ENCODE data around the gene MEF2A. TPM values are rescaled to one million over a fixed set of nuclear protein-coding genes. Genes with fewer than 3 reads are reported as not detected.
"Not testable (repeated sequence)": the region's sequence is repeated elsewhere in the genome, so short reads cannot be mapped to it uniquely, and the experiment has no call there.

MEF2A gene
- polyA plus RNA-seq, 4 donors, result 11.2 to 22.6 (median 12.7) TPM

DNA sequence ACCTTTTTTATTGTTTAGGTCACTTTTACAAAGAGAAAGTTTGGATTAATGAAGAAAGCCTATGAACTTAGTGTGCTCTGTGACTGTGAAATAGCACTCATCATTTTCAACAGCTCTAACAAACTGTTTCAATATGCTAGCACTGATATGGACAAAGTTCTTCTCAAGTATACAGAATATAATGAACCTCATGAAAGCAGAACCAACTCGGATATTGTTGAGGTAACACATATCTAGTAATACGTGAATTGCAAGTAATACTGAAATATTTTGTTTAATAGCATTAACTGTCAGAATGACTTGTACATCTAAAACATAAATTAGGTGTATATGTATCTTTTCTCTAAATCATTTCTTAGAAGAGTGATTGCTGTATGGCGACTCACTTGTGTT lies 79.8 kb downstream of the MEF2A start:
- DNase-seq (no peak), FAIRE-seq (no peak)
- 91 to 99% (median 92%) methylated on average over 3 of the region's 3 CpGs for WGBS, 3 donors
- Histone ChIP-seq H3K36me3 (ENCODE audit: control insufficient read depth in 3 of 3, insufficient read depth in 2 of 3, low read depth in 1 of 3, low read length in 3 of 3) (peaks cover 2 to 9% (median 8%) of the 10 kb centered on the region in 3 donors), H3K27ac (ENCODE audit: low read depth in 1 of 3, low read length in 2 of 3) (no peak overlapping the region), H3K4me3 (ENCODE audit: low read depth in 1 of 3, low read length in 3 of 3) (no peak overlapping the region), H3K4me1 (ENCODE audit: control insufficient read depth in 3 of 3, insufficient read depth in 2 of 3, low read depth in 1 of 3, low read length in 2 of 3) (no peaks in the 10 kb centered on the region), H3K9me3 (ENCODE audit: control insufficient read depth in 2 of 2, insufficient read depth in 1 of 2, low read depth in 1 of 2, low read length in 1 of 2) (no peaks in the 10 kb centered on the region), H3K27me3 (ENCODE audit: control insufficient read depth in 3 of 3, insufficient read depth in 3 of 3, low read length in 3 of 3) (no peaks in the 10 kb centered on the region)

DNA sequence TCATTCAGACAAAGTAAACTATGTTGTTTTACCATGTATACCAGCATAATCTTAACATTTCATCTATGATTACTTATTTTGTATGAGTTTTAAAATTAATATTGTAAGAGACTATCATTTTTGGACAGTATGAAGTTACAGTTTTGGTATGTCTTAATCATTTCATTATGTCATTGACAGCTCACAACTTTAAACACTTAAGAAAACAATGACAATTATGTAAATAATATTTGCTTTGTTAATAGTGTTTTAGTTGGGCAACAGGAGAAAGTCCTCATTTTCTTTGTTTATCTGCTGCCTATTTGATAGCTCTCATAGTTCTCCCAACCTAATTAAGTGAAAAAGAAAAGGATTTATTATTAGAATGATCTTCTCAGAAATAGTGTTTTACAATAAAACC lies 80.2 kb downstream of the MEF2A start:
- H3K27me3 ChIP-seq (ENCODE audit: control insufficient read depth in 3 of 3, insufficient read depth in 3 of 3, low read length in 3 of 3), result no peaks in the 10 kb centered on the region
- H3K4me1 ChIP-seq (ENCODE audit: control insufficient read depth in 3 of 3, insufficient read depth in 2 of 3, low read depth in 1 of 3, low read length in 2 of 3), result no peaks in the 10 kb centered on the region
- H3K9me3 ChIP-seq (ENCODE audit: control insufficient read depth in 2 of 2, insufficient read depth in 1 of 2, low read depth in 1 of 2, low read length in 1 of 2), result no peaks in the 10 kb centered on the region
- H3K27ac ChIP-seq (ENCODE audit: low read depth in 1 of 3, low read length in 2 of 3), result no peak overlapping the region
- H3K36me3 ChIP-seq (ENCODE audit: control insufficient read depth in 3 of 3, insufficient read depth in 2 of 3, low read depth in 1 of 3, low read length in 3 of 3), result peaks cover 2 to 8% (median 4%) of the 10 kb centered on the region in 3 donors
- no peak overlapping the region for H3K4me3 ChIP-seq (ENCODE audit: low read depth in 1 of 3, low read length in 3 of 3)
- FAIRE-seq (peak; percentile 78), DNase-seq (no peak)

DNA sequence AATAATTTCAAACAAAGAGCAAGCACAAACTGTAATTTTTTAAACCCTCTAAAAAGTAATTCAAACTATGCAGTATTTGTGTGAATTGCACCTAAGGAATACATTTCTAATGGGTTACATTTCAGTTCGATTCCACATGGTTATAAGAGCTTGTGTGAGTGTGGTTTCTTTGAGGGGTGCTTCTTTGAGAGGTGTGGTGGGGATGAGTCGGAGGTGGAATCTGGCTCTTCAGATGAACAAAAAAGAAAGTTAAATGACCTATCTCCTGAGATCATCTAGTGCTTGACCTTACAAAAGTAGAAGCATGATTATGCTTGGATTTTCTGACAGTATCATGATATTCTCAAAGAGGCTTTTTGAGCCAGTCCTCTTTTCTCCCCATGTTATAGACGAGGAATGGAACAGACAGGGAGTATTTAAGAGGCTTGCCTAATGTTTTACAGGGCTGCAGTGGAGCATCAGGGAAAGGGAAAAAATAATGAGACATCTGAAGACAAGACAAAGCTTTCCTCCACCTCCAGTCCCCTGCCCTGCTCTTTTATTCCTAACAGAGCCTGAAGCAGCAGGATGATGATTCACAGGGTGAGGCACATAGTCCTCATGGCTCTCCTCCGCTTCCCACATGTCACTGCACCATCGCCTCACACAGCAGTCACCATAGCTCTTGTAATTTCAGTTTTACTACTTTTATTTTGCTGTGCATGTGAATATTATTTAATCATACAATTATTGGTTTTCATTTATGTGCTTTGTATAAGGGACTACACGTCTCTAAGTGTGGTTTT lies 85.4 kb downstream of the MEF2A start:
- Histone ChIP-seq H3K4me1 (ENCODE audit: control insufficient read depth in 3 of 3, insufficient read depth in 2 of 3, low read depth in 1 of 3, low read length in 2 of 3) (no peaks in the 10 kb centered on the region), H3K27me3 (ENCODE audit: control insufficient read depth in 3 of 3, insufficient read depth in 3 of 3, low read length in 3 of 3) (no peaks in the 10 kb centered on the region), H3K9me3 (ENCODE audit: control insufficient read depth in 2 of 2, insufficient read depth in 1 of 2, low read depth in 1 of 2, low read length in 1 of 2) (no peaks in the 10 kb centered on the region), H3K4me3 (ENCODE audit: low read depth in 1 of 3, low read length in 3 of 3) (no peak overlapping the region), H3K27ac (ENCODE audit: low read depth in 1 of 3, low read length in 2 of 3) (no peak overlapping the region), H3K36me3 (ENCODE audit: control insufficient read depth in 3 of 3, insufficient read depth in 2 of 3, low read depth in 1 of 3, low read length in 3 of 3) (peaks cover 0 to 7% (median 4%) of the 10 kb centered on the region in 3 donors)
- DNase-seq, result no peak
- FAIRE-seq, result no peak
- WGBS, 3 donors, result 91 to 94% (median 91%) methylated on average over 6 of the region's 6 CpGs

DNA sequence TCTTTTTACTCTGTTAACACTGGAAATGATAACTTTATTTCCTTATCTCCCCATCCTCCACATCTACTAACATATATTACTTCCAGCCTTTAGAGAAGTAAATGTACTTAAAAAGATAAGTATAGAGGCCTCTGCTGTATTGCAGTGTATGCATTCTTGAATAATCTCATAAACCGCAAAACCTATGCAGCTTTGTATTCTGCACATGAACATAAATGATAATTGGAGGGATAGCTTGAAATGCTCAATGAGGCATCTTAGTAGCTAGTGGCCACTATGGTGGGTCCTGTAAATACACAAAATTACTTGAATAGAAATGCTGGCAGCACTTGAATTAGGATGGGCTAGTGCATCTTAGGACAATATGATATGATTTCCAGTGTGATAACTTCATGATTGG lies 90.4 kb downstream of the MEF2A start:
- Histone ChIP-seq H3K4me1 (ENCODE audit: control insufficient read depth in 3 of 3, insufficient read depth in 2 of 3, low read depth in 1 of 3, low read length in 2 of 3) (peaks cover 0 to 3% (median 0%) of the 10 kb centered on the region in 3 donors), H3K36me3 (ENCODE audit: control insufficient read depth in 3 of 3, insufficient read depth in 2 of 3, low read depth in 1 of 3, low read length in 3 of 3) (peaks cover 0 to 7% (median 0%) of the 10 kb centered on the region in 3 donors), H3K9me3 (ENCODE audit: control insufficient read depth in 2 of 2, insufficient read depth in 1 of 2, low read depth in 1 of 2, low read length in 1 of 2) (no peaks in the 10 kb centered on the region), H3K27ac (ENCODE audit: low read depth in 1 of 3, low read length in 2 of 3) (no peak overlapping the region), H3K27me3 (ENCODE audit: control insufficient read depth in 3 of 3, insufficient read depth in 3 of 3, low read length in 3 of 3) (no peaks in the 10 kb centered on the region), H3K4me3 (ENCODE audit: low read depth in 1 of 3, low read length in 3 of 3) (no peak overlapping the region)
- DNase-seq, result no peak
- WGBS, 3 donors, result 93 to 98% (median 98%) methylated on average over 1 of the region's 1 CpG
- no peak for FAIRE-seq

DNA sequence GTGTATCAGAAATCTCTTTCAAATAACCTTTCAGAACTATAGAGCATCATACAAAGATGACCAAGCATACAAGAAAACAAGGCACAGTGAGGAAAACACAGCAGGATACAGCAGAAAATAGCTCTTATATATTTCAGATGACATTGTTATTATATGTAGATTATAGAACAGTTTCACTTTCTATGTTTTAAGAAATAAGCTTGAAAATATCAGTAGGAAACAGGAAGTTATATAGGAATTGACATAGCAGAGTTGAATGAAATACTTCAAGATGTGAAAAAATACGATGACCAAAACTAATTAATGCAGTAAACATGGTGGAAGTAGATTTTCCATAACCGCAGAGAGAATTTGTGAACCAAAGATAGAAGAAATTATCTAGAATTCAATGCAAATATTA lies 92.2 kb downstream of the MEF2A start:
- 85 to 97% (median 92%) methylated on average over 2 of the region's 2 CpGs for WGBS, 3 donors
- no peak overlapping the region for H3K27ac ChIP-seq (ENCODE audit: low read depth in 1 of 3, low read length in 2 of 3)
- no peak overlapping the region for H3K4me3 ChIP-seq (ENCODE audit: low read depth in 1 of 3, low read length in 3 of 3)
- H3K36me3 ChIP-seq (ENCODE audit: control insufficient read depth in 3 of 3, insufficient read depth in 2 of 3, low read depth in 1 of 3, low read length in 3 of 3), result peaks cover 0 to 2% (median 0%) of the 10 kb centered on the region in 3 donors
- no peaks in the 10 kb centered on the region for H3K27me3 ChIP-seq (ENCODE audit: control insufficient read depth in 3 of 3, insufficient read depth in 3 of 3, low read length in 3 of 3)
- H3K4me1 ChIP-seq (ENCODE audit: control insufficient read depth in 3 of 3, insufficient read depth in 2 of 3, low read depth in 1 of 3, low read length in 2 of 3), result peaks cover 0 to 3% (median 0%) of the 10 kb centered on the region in 3 donors
- DNase-seq, result no peak
- no peak for FAIRE-seq
- H3K9me3 ChIP-seq (ENCODE audit: control insufficient read depth in 2 of 2, insufficient read depth in 1 of 2, low read depth in 1 of 2, low read length in 1 of 2), result no peaks in the 10 kb centered on the region

DNA sequence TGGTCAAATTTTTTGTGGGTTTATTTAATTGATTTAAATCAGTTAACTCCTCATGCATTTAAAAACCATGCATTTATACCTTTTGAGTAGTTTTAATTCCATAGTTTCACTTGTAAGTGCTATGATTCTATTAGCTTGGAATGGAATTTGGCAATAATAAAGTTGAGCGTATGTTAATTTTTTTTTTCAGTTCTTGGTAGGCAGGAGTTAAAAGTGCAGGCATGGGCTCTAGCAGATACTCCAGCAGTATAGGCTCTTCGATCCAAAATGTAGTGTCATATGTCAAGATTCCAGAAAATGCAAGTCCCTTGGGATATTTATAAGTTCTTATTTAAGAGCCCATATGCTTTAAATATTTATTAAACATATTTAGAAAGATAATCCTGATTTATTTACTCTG lies 97.1 kb downstream of the MEF2A start:
- DNase-seq (no peak), FAIRE-seq (no peak)
- no peaks in the 10 kb centered on the region for H3K9me3 ChIP-seq (ENCODE audit: control insufficient read depth in 2 of 2, insufficient read depth in 1 of 2, low read depth in 1 of 2, low read length in 1 of 2)
- H3K36me3 ChIP-seq (ENCODE audit: control insufficient read depth in 3 of 3, insufficient read depth in 2 of 3, low read depth in 1 of 3, low read length in 3 of 3), result peaks cover 0 to 2% (median 0%) of the 10 kb centered on the region in 3 donors
- H3K27me3 ChIP-seq (ENCODE audit: control insufficient read depth in 3 of 3, insufficient read depth in 3 of 3, low read length in 3 of 3), result no peaks in the 10 kb centered on the region
- H3K27ac ChIP-seq (ENCODE audit: low read depth in 1 of 3, low read length in 2 of 3), result no peak overlapping the region
- no peak overlapping the region for H3K4me3 ChIP-seq (ENCODE audit: low read depth in 1 of 3, low read length in 3 of 3)
- no peaks in the 10 kb centered on the region for H3K4me1 ChIP-seq (ENCODE audit: control insufficient read depth in 3 of 3, insufficient read depth in 2 of 3, low read depth in 1 of 3, low read length in 2 of 3)
- 81 to 95% (median 95%) methylated on average over 2 of the region's 2 CpGs for WGBS, 3 donors

DNA sequence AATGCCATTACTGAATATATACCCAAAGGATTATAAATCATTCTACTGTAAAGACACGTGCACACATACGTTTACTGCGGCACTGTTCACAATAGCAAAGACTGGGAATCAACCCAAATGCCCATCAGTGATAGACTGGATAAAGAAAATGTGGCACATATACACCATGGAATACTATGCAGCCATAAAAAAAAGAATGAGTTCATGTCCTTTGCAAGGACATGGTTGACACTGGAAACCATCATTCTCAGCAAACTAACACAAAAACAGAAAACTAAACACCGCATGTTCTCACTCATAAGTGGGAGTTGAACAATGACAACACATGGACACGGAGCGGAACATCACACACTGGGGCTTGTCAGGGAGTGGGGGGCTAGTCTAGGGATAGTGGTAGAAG lies 100.3 kb downstream of the MEF2A start:
- H3K9me3 ChIP-seq (ENCODE audit: control insufficient read depth in 2 of 2, insufficient read depth in 1 of 2, low read depth in 1 of 2, low read length in 1 of 2); H3K27ac ChIP-seq (ENCODE audit: low read depth in 1 of 3, low read length in 2 of 3); DNase-seq; FAIRE-seq; H3K4me1 ChIP-seq (ENCODE audit: control insufficient read depth in 3 of 3, insufficient read depth in 2 of 3, low read depth in 1 of 3, low read length in 2 of 3); H3K4me3 ChIP-seq (ENCODE audit: low read depth in 1 of 3, low read length in 3 of 3); H3K27me3 ChIP-seq (ENCODE audit: control insufficient read depth in 3 of 3, insufficient read depth in 3 of 3, low read length in 3 of 3); H3K36me3 ChIP-seq (ENCODE audit: control insufficient read depth in 3 of 3, insufficient read depth in 2 of 3, low read depth in 1 of 3, low read length in 3 of 3): not testable (repeated sequence)
- 96 to 99% (median 98%) methylated on average over 6 of the region's 6 CpGs for WGBS, 3 donors

DNA sequence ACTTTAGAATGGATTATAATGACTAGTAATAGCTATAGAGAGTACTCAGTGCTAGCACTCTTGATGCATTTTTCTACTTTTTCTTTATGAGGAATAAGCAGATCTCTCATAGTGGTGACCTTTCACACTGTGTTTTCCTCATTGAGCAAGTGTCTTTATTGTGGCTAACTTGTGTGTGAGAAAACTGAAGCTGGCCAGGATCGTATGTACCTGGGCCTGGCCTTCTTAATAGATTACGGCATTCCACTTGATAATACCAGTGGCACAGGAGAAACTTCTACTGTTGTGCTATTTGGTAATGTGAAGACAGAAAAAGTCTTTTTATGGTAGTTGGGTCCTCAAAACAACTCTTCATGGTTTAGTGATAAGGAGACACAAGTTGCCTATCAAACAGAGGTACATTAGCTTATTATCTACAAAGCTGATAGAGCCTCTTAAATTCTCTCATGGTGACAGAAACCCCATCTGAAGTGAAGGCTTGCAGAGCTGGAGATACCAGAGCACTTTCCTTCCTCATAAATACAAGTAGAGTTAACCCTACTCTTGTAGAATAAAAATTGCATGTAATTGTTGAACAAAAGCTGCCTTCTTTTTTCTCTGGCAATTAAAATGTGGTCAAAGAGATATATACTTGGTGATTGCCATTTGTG lies 102.9 kb downstream of the MEF2A start:
- FAIRE-seq (no peak), DNase-seq (no peak)
- Histone ChIP-seq H3K36me3 (ENCODE audit: control insufficient read depth in 3 of 3, insufficient read depth in 2 of 3, low read depth in 1 of 3, low read length in 3 of 3) (peaks cover 0 to 2% (median 0%) of the 10 kb centered on the region in 3 donors), H3K27me3 (ENCODE audit: control insufficient read depth in 3 of 3, insufficient read depth in 3 of 3, low read length in 3 of 3) (no peaks in the 10 kb centered on the region), H3K4me3 (ENCODE audit: low read depth in 1 of 3, low read length in 3 of 3) (no peak overlapping the region), H3K27ac (ENCODE audit: low read depth in 1 of 3, low read length in 2 of 3) (no peak overlapping the region), H3K9me3 (ENCODE audit: control insufficient read depth in 2 of 2, insufficient read depth in 1 of 2, low read depth in 1 of 2, low read length in 1 of 2) (no peaks in the 10 kb centered on the region), H3K4me1 (ENCODE audit: control insufficient read depth in 3 of 3, insufficient read depth in 2 of 3, low read depth in 1 of 3, low read length in 2 of 3) (no peaks in the 10 kb centered on the region)
- 86 to 92% (median 88%) methylated on average over 2 of the region's 2 CpGs for WGBS, 3 donors

Data from small intestine (tissue), 7 donors.